ENCODE measurements around the gene KCNJ15.

The KCNJ15 gene

GRCh38 chr21:38300141-38300578 lies 43.4 kb downstream of the KCNJ15 start:
- no peak for DNase-seq

- DNase-seq: peak; percentile 19
Measured at GRCh38 chr21:38301321-38302214, 44.8 kb downstream of the KCNJ15 start.

GRCh38 chr21:38303300-38303699 lies 46.5 kb downstream of the KCNJ15 start:
- peak; percentile 89 for DNase-seq

- DNase-seq: peak; percentile 41
Measured at GRCh38 chr21:38306433-38307141, 49.8 kb downstream of the KCNJ15 start.

- DNase-seq: peak; percentile 42
Measured at GRCh38 chr21:38307771-38308531, 51.2 kb downstream of the KCNJ15 start.

- DNase-seq: no peak
Measured at GRCh38 chr21:38308532-38309119, 51.8 kb downstream of the KCNJ15 start.

GRCh38 chr21:38310646-38311485 lies 54.1 kb downstream of the KCNJ15 start:
- no peak for DNase-seq

GRCh38 chr21:38311765-38312164 lies 55.0 kb downstream of the KCNJ15 start:
- DNase-seq: peak; percentile 87

- peak; percentile 36 for DNase-seq
Measured at GRCh38 chr21:38312822-38313221, 56.0 kb downstream of the KCNJ15 start.

- DNase-seq: no peak
Measured at GRCh38 chr21:38314558-38314957, 57.8 kb downstream of the KCNJ15 start.

- DNase-seq: peak; percentile 50
Measured at GRCh38 chr21:38315122-38315521, 58.3 kb downstream of the KCNJ15 start.

- no peak for DNase-seq
Measured at GRCh38 chr21:38319781-38320180, 63.0 kb downstream of the KCNJ15 start.

GRCh38 chr21:38321568-38321967 lies 64.8 kb downstream of the KCNJ15 start:
- no peak for DNase-seq

GRCh38 chr21:38322311-38322950 lies 65.6 kb downstream of the KCNJ15 start:
- no peak for DNase-seq

GRCh38 chr21:38323721-38324531 lies 67.1 kb downstream of the KCNJ15 start:
- peak; percentile 79 for DNase-seq

- DNase-seq: no peak
Measured at GRCh38 chr21:38325216-38325615, 68.4 kb downstream of the KCNJ15 start.

- no peak for DNase-seq
Measured at GRCh38 chr21:38325731-38326420, 69.1 kb downstream of the KCNJ15 start.

GRCh38 chr21:38326429-38326828 lies 69.6 kb downstream of the KCNJ15 start:
- no peak for DNase-seq

GRCh38 chr21:38326899-38327298 lies 70.1 kb downstream of the KCNJ15 start:
- DNase-seq: no peak

GRCh38 chr21:38327984-38328383 lies 71.2 kb downstream of the KCNJ15 start:
- peak; percentile 10 for DNase-seq

All from kidney glomerular epithelial cell (primary cell).